K562 treated with DMSO at 1 percent for 24 hours (cell line): ENCODE results near the gene IL12RB1. TPM values are rescaled to one million over a fixed set of nuclear protein-coding genes. Genes with fewer than 3 reads are reported as not detected.

Experiments
- total RNA-seq: library from RNA; unstranded; fragments of 300-600 nt; gene quantifications from 2 replicates; pipeline ENCODE4 v1.2.3, GENCODE V29; 2022; ENCODE audit warnings: low read depth; ENCODE audit not compliant: insufficient read depth

The IL12RB1 gene
- total RNA-seq: 0.36 TPM in 1 of 2 replicates, not detected in the other

DNA sequence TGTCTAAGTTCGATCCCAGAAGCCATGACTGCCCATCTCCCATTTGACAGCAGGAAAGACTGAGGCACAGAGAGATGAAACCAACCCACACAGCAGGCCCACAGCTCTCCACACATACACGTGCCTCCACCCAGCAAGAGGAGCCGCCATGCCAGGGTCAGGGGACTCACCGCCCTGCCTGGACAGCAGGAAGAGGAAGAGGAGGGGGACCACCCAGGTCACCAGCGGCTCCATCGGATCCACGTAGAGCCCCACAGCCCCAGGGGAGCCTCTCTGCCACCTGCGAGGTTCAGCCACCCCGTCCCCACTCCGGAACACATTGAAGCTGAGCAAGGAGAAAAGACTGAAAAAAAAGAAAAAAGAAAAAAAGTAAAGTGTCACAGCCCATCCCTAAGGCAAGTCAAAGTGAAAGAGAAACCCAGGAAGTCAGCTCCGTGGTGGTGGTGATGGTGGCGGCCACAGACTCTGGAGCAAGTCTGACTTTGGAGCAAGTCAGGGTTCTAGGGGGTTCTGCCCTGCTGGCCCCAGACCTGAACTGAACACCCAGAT is at the start of gene IL12RB1:
Gene IL12RB1, minus strand, starts transcription at position 345 of the 549 bp plus-strand sequence. Its CDS starts 111 bp downstream, at position 234.

GRCh38 chr19:18097217-18097992 is 10.7 kb upstream of the IL12RB1 start, which contains the start of gene MAST3:
TSS of gene MAST3 (plus strand) at chr19:18097778. CDS start at chr19:18097793, 15 bp downstream.

Other genes starting within 250 kb of the IL12RB1 start
- 0.14 and 0.36 TPM in 2 replicates for gene JAK3, start 239.0 kb downstream of the IL12RB1 start, total RNA-seq
- gene RPL18A, start 227.0 kb downstream of the IL12RB1 start, total RNA-seq: 7,407 and 7,918 TPM in 2 replicates
- 0.32 and 0.58 TPM in 2 replicates for gene SLC5A5, start 215.0 kb downstream of the IL12RB1 start, total RNA-seq
- gene CCDC124, start 153.9 kb downstream of the IL12RB1 start, total RNA-seq: 170 TPM in 2 replicates
- gene KCNN1, start 119.8 kb downstream of the IL12RB1 start, total RNA-seq: 11.6 and 13.7 TPM in 2 replicates
- 34.4 and 34.9 TPM in 2 replicates for gene ARRDC2, start 78.8 kb downstream of the IL12RB1 start, total RNA-seq
- gene MAST3, start 10.8 kb upstream of the IL12RB1 start, total RNA-seq: 13.7 and 14.2 TPM in 2 replicates
- 31.7 and 38.7 TPM in 2 replicates for gene PIK3R2, start 66.2 kb upstream of the IL12RB1 start, total RNA-seq
- gene IFI30, start 86.9 kb upstream of the IL12RB1 start, total RNA-seq: 152 and 155 TPM in 2 replicates
- gene MPV17L2, start 106.3 kb upstream of the IL12RB1 start, total RNA-seq: 71.2 and 74.1 TPM in 2 replicates
- 4.0 and 5.6 TPM in 2 replicates for gene RAB3A, start 117.1 kb upstream of the IL12RB1 start, total RNA-seq
- gene PDE4C, start 139.5 kb upstream of the IL12RB1 start, total RNA-seq: not detected in 2 replicates
- gene IQCN, start 187.5 kb upstream of the IL12RB1 start, total RNA-seq: 1.8 TPM in 2 replicates
- 283 and 368 TPM in 2 replicates for gene JUND, start 194.7 kb upstream of the IL12RB1 start, total RNA-seq
- gene LSM4, start 236.1 kb upstream of the IL12RB1 start, total RNA-seq: 278 and 306 TPM in 2 replicates